ENCODE results near the gene HS6ST3. TPM values are rescaled to one million over a fixed set of nuclear protein-coding genes. Genes with fewer than 3 reads are reported as not detected.

HS6ST3 gene
- total and polyA plus RNA-seq, 9 of the 15 experiments (the other 6 are each of a cell fraction or from before 2014, with no cell fraction given): not detected

GRCh38 chr13:96379967-96380366, 290.1 kb downstream of the HS6ST3 start:
- no peaks in the 10 kb centered on the region for H3K27me3 ChIP-seq (ENCODE audit: control insufficient read depth in 2 of 2, insufficient read depth in 2 of 2, low read length in 2 of 2)
- FAIRE-seq (no peak), DNase-seq (ENCODE audit: extremely low read depth in 1 of 4, low spot score in 3 of 4) (no peak), ATAC-seq (no peak)
- intact Hi-C loops (cut with micrococcal nuclease): no loop called here
- H3K4me1 ChIP-seq (replicated peaks in 1 of 2; ENCODE audit: control insufficient read depth in 2 of 2, insufficient read depth in 2 of 2, low read length in 2 of 2): no peaks in the 10 kb centered on the region
- in situ Hi-C loops (cut with MboI): no loop called here
- H3K27ac ChIP-seq (ENCODE audit: extremely low read depth, low read depth, low read length): no peak overlapping the region
- no peaks in the 10 kb centered on the region for H3K36me3 ChIP-seq (ENCODE audit: control insufficient read depth, insufficient read depth, low read length)
- H3K9ac ChIP-seq (ENCODE audit: insufficient read depth in 1 of 2, low read depth in 2 of 2, low read length in 2 of 2): no peak overlapping the region
- H3K4me3 ChIP-seq: no peak overlapping the region
- no peak overlapping the region for H2AFZ ChIP-seq (ENCODE audit: low read depth, low read length)
- H4K20me1 ChIP-seq (replicated peaks; ENCODE audit: control insufficient read depth, insufficient read depth, low read length): no peaks in the 10 kb centered on the region
- H3K4me2 ChIP-seq (ENCODE audit: insufficient read depth, low read length): no peak overlapping the region
- POLR2A ChIA-PET: no interaction called here
- 0% methylated on average over 1 of the region's 1 CpG for WGBS (ENCODE audit: insufficient coverage, low coverage, missing lambda C conversion rate)
- TF ChIP-seq CEBPB (tag; IDR thresholded peaks at IDR 0.05) (no peak), FIP1L1 (IDR thresholded peaks at IDR 0.05; ENCODE audit: low read depth, low read length, poor library complexity, severe bottlenecking) (no peak), BACH1 (tag; IDR thresholded peaks at IDR 0.05) (no peak), ERF (CRISPR knock-in tag; IDR thresholded peaks at IDR 0.05) (no peak), TOE1 (IDR thresholded peaks at IDR 0.05; ENCODE audit: borderline replicate concordance) (no peak), TOE1 (CRISPR knock-in tag; IDR thresholded peaks at IDR 0.05; ENCODE audit: borderline replicate concordance, low read depth) (no peak), XRCC3 (IDR thresholded peaks at IDR 0.05) (no peak)
- TF ChIP-seq, protein P1, sequence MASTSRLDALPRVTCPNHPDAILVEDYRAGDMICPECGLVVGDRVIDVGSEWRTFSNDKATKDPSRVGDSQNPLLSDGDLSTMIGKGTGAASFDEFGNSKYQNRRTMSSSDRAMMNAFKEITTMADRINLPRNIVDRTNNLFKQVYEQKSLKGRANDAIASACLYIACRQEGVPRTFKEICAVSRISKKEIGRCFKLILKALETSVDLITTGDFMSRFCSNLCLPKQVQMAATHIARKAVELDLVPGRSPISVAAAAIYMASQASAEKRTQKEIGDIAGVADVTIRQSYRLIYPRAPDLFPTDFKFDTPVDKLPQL (IDR thresholded peaks at IDR 0.05; ENCODE audit: extremely low read depth, insufficient read length): no peak
- H3K9me1 ChIP-seq (ENCODE audit: control insufficient read depth, insufficient read depth, low read length): no peaks in the 10 kb centered on the region
- H3K9me3 ChIP-seq (replicated peaks; ENCODE audit: control insufficient read depth, insufficient read depth, low read depth, low read length): no peaks in the 10 kb centered on the region
- CTCF ChIA-PET (ENCODE audit: low intra/inter-chr PET ratio): no interaction called here
- BruUV-seq (replicated peaks): no TSS peak
- H3K79me2 ChIP-seq (ENCODE audit: control insufficient read depth, insufficient read depth, low read length): no peaks in the 10 kb centered on the region
